Stimulated activated CD4-positive, alpha-beta T cell treated with anti-CD3 and anti-CD28 coated beads, Interleukin-4, amount 100 ng/mL, for 1 hour (primary cell): ENCODE results near the gene CHST10.
"Not testable (repeated sequence)": the region's sequence is repeated elsewhere in the genome, so short reads cannot be mapped to it uniquely, and the experiment has no call there.

ENCODE experiments used
- DNase-seq: peaks from one replicate; pipeline ENCODE4 v3.0.0-alpha.2; 2020

Gene CHST10

DNA sequence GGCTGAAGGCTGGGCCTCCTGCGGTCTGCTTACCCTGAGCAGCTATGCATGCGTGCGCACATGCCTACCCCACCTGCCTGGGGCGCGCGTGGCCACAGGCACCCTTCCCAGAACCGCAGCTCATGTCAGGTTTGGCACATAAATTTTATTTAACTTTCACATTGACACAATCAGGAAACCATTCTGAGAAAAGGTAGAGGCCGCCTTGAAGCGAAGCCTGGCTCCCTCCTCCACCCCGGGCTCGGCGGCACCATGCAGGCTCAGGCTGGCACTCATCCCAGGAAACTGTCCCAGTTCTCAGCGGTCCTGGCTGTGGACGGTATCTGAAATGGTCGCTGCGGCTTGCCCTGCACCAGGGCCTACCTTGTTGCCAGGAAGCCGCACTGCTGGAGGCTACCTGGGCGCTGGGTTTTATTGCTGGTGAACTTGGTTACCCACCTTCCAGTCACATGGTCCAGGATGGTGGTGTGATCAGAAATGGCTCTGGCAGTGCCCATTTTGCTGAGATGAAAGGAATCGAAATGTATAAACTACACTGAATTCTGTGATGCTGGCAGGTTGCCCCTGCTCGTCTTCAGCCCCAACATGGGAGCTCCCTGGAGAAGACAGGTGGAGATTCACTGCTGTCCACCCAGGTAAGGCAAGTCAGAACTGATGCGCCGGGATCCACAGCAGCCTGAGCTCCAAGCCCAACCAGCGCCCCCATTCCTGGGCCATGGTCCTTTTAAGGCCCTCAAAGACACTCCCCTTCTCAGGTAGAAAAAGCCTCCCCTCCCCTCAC, 25.5 kb downstream of the CHST10 start:
- no peak for DNase-seq

GRCh38 chr2:100390001-100390940, 27.2 kb downstream of the CHST10 start:
- DNase-seq = no peak

DNA sequence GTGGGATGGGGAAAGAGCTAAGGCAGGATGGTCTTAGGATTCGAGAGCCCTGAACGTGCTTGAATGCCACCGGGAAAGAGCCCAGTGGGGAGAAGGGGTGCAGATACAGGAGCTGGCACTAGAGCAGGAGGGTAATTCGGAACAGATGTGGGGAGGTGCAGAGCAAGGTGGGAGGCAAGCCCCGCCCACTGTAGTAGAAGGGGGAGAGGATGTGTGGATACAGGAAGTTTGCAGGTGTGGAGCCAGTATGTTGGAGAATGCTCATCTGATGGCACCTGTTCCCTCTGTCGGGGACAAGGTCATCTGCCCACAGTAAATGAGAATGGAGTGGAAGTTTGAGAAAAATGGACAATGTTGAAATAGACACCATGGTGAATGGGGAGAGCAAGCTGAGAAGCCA, 28.8 kb downstream of the CHST10 start:
- DNase-seq = no peak

DNA sequence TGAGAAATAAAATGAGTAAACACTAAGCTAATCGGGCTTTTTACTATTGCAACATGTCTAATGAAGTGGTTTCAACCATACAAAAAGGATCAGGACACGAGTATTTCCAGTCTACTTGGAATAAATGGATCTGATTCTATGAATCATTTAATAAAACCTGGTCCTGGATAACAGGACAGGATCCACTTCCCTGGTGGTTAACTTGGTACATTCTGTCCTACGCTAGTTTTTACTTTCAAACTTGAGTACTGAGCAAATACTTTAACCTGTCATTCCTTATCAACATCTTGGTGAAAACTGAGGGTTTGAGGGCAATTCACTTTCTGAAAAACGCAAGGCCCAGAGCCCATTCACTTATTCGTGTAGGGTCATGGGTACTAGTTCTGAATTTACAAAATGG, 33.5 kb downstream of the CHST10 start:
- DNase-seq = no peak

- no peak for DNase-seq
Observed at GRCh38 chr2:100383306-100383705, 34.2 kb downstream of the CHST10 start.

DNA sequence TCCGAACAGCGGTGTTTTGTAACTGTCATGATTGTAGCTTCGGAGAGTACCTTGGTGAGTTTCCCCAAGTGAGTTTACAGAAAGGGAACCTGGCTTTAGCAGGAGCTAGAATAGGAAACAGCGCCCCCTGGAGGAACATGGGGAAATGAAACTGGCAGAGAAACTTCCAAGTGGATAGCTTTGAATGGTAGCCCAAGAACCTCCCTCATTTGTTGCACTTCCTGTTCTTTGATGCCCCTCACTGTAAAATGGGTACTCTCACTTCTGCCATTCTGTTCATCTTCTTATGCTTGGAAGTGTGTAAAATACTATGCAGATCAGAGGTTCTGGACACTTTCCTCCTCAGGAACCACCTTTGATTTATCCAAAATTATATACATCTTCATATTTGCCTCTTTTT, 36.2 kb downstream of the CHST10 start:
- DNase-seq = peak; percentile 69

DNA sequence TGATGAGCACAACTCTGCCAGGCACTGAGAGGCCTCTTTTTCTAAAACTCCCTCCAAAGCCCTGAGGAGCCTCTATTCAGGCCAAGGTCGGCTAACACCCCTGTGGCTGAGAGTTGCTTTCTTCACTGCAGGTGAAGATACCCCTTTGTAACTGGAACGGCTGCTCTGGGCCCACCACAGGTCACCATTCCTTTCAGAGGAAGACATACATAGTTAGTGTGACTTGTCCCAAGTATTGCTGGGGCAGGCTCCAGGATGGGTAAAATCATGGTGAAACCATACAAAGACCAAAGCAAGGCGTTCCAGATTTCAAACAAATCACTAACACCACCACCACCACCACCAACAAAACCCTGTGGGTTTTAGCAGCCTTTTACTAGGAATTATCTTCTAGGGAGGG, 36.8 kb downstream of the CHST10 start:
- no peak for DNase-seq

GRCh38 chr2:100376836-100377235, 40.6 kb downstream of the CHST10 start:
- no peak for DNase-seq

- no peak for DNase-seq
Observed at GRCh38 chr2:100367163-100367562, 50.3 kb downstream of the CHST10 start.

GRCh38 chr2:100365434-100365833, 52.0 kb downstream of the CHST10 start:
- DNase-seq = no peak

- not testable (repeated sequence) for DNase-seq
Observed at GRCh38 chr2:100362269-100362668, 55.2 kb downstream of the CHST10 start.

DNA sequence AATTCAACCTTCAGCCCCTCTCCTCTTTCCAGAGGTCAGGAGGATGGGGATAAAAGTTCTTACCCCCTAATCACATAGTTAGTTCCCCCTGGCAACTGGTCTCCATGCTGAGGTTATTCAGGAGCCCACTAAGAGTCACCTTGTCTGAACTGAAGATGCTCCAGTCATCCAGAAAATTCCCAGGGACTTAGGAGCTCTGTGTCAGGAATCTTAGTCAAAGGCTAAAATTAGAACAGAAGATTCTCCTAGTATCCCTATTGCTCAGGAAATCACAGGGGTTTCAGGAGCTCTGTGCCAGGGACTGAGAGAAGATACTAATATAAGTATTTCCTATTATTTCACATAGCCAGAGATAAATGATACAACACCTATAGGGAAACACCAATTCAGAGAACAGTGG, 57.9 kb downstream of the CHST10 start:
- DNase-seq = no peak

DNA sequence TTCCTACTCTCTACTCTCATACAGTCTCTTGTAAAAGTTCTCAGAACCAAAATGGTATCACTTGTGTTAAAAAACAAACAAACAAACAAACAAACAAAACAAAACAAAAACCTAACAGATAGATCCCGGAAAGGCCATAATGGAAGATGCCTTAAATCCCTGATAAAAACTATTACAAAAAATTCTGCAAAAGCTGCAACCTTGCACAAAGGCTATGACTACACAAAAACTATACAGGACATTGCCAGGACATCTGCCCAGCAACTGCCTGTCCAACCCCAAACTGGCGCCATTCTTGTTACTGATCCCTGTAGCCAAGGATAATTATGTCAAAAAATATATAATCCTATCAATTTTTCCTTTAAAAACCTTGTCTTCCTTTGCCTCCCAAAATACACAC, 58.9 kb downstream of the CHST10 start:
- no peak for DNase-seq

DNA sequence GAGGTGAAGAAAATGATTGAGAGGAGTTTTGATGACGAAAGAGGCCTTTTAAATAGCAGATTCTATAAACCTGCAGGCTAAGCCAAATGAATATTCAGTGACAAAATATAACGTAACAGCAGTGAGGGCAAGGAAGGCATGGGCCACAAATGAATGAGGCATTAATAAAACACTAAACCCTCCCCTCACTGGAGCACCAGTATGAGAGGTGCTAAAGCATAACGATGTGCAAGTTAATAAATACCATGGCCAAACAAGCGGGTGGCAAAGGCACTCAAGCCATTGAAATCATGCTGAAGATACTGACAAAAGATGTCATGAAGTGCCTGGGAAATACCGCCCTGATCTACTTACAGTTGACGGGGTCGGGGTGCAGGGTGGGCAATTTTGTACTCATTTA, 64.9 kb downstream of the CHST10 start:
- no peak for DNase-seq

DNA sequence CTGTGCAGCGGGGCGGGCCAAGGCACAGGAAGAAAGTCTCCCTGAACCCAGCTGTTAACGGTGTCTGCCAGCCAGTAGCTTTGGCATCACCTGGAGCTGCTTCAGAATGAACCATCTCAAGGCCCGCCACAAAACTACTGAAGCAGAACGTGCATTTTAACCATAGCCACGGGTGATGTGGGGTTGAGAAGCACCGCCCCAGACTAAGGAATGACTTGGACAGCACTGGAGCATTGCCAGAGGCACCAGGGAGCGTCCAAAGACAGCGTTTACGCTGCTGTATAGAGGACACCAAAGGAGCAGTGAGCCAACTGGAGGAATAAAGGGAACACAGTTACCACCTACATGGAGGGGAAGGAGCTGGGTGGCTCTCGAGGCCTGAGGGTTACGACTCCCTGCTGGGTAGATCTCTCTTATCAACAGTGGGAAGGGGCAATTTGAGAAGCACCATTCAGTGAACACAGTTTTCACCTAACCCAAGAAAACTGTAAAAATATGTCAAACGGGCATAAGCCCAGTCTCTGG, 66.7 kb downstream of the CHST10 start:
- no peak for DNase-seq

GRCh38 chr2:100345144-100345543, 72.3 kb downstream of the CHST10 start:
- not testable (repeated sequence) for DNase-seq

- DNase-seq = no peak
Observed at GRCh38 chr2:100344433-100344832, 73.0 kb downstream of the CHST10 start.

DNA sequence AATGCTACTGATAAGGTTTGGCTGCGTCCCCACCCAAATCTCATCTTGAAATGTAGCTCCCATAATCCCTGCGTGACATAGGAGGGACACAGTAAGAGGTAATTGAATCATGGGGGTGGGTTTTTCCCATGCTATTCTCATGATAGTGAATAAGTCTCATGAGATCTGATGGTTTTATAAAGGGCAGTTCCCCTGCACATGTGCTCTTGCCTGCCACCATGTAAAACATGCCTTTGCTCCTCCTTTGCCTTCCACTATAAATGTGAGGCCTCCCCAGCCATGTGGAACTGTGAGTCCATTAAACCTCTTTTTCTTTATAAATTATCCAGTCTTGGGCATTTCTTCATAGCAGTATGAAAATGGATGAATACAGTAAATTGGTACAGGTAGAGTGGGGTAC, 75.0 kb downstream of the CHST10 start:
- DNase-seq = not testable (repeated sequence)
